ENCODE data around the gene SIRPG.
A peak's percentile ranks its signal among the peaks of the same experiment; 100 is the strongest.
"Not testable (repeated sequence)": the region's sequence is repeated elsewhere in the genome, so short reads cannot be mapped to it uniquely, and the experiment has no call there.

The SIRPG gene

DNA sequence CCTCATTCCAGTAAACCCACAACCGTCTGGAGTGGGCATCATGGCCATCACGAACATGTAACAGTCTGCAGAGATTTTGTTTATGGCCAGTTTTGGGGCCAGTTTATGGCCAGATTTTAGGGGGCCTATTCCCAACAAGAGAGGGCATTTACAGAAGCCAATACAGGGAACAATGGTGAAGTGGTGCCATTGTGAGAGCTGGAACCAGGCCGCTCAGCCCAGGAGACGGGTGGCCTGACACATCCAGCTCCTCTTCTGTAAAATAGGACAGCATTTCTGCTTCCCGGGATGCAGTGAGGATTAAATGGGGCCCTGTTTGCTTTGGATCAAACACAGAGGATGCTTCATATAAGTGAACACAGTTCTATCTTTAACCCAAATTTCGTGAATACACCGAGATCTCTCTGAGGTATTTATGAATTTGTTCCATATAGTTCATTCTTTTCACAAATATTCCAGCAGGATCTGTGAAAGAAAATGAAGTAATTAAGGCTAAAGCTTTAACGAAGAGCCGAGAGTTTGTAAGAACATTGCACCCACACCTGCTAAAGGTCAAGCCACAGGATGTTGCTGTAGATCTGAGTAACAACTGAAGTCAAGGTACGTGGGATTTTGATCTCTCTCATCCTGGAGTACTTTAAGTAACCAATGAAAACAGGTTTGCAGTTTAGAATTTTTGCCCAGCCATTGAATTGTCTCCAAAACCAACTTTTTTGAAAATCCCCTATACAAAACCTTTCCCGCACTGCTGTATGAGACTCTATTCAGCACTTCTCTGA, 14.5 kb upstream of the SIRPG start:
- DNase-seq (ENCODE audit: low read depth), result no peak

DNA sequence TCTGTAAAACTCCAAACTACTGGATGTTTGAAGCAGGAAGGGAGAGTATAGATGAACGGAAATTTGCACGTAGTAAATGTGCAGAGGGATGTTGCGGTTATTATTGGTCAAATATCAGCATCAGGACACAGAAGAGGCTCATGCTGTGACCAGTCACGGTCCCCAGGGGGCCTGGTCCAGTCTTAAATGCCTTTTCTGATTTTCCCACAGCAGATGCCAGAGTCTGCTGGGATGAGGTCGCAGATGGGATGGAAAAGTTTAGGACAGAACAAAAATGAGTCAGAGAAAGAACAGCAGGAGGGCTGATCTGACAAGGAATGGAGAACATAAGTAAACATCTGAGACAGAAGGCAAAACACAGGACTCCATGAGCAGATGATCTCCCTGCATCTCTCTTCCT, 11.7 kb upstream of the SIRPG start:
- no peak for DNase-seq (ENCODE audit: low read depth)

DNA sequence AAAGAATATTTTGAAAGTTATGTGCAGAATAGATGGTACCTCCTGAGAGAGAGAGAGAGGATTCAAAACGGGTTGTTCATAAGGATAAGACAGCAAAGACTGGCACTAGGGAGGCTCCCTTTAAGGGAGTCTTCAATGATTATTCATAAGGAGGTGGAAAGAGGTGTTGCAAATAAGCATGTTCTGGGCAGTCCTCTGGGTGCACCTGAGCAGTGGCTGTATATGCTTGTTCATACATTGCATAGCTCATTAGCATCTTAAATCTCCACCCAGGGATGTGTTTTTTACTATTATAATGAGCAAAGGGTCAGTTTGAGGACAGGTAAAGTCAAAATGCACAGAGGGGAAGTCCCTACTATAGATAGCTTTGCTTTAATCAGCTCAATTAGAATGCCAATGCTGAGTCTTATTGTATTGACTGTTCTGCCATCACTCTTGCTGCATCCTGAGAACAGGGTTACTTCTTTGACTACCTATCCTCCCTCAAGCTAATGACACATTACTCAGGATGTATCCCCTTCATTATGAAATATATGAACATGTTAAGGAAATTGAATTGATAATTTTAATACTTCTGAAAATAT, 10.0 kb upstream of the SIRPG start:
- DNase-seq (ENCODE audit: low read depth), result no peak

DNA sequence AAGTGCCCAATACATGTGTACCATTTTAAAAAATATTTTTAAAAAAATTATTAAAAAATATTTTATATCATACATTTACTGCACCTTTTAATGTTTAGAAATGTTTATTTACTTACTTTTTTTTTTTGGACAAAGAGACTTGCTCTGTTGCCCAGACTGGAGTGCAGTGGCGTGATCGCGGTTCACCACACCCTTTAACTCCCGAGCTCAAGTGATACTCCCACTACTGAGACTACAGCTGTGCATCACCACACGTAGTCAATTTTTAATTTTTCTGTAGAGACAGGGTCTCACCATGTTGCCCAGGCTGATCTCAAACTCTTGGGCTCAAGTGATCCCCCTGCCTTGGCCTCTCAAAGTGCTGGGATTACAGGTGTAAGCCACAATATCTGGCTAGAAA, 9.2 kb upstream of the SIRPG start:
- no peak for DNase-seq (ENCODE audit: low read depth)

DNA sequence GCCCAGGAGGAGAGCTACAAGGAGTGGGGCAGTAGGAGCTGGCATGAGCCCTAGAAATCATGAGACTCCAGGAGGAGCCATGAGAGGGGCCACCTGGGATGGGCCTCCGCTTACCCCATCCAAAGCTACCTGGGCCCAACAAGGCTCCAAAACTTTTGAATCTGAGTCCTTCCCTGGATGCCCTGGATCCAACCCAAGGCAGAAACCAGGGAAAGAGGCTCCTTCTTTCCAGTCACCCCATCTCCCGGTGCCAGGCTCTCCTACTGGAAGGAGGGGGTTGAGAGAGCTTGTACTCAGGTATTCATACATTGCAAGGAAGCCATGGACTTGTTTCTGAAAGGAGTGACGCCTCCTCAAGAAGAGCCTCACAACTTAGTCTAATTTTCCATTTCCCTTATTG, 7.8 kb upstream of the SIRPG start:
- no peak for DNase-seq (ENCODE audit: low read depth)

DNA sequence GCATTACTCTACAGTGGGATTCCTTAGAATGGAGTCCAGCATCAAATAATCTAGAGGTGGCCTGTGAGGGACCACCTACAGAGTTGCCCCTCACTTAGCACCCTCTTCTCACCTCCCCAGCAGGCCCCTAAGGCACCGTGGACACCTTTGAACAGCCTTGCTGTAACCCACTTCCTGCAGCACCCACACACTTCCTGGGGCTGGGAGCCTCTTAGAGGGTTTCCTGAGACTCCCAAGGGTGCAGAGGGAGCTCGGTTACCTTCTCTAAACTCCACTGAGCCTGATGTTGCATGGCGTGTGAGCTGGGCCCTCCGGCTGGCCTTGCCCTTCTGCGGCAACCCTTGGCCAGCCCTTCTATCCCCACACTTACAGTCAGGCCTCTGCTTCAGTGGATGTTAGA, 7.3 kb upstream of the SIRPG start:
- DNase-seq (ENCODE audit: low read depth), result peak; percentile 26

DNA sequence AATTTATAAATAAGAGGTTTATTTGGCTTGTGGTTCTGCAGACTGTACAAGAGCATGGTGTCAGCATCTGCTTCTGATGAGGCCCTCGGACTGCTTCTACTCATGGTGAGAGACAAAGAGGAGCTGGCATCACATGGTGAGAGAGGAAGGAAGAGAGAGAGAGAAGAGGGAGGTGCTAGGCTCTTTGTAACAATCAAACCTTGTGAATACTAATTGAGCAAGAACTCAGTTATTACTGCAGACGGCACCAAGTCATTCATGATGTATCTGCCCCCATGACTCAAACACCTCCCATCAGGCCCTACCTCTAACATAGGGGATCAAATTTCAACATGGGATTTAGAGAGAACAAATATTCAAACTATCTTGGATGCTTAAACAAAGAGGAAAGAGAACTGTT, 6.3 kb upstream of the SIRPG start:
- DNase-seq (ENCODE audit: low read depth), result no peak

DNA sequence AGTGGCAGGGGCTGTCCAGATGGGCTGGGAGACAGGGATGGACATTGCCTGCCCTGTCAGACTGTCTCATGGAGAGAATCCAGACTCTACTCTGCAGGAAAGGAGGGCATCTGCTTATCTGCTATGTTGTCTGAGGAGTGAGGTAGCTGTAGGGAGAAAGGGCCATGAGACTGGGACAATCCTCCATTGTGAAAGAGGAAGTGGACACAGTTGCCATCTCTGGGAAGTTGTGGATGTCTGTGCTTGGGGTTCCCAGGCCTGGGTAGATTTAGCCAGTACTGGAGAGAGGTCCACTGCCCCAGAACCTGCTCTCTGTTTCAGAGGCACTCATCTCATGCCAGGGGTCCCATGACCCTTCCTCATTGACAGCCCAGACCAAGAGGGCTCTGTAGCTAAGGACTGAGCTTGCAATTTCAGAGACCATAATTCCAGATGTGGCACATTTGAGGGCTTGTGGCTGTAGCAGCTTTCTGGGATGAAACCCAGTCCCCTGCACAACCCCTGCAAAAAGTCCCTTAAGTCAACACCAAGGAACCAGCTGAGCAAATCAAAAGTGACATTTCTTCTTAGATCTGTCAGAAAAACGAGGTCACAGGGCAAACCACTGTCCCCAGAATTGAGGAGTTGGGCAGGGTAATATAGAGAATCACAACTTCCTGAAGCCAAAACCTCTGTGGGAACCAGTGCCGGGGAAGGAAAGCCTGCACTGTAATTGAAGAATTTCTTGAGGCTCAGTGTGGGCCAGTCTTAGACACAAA, 4.1 kb upstream of the SIRPG start:
- no peak for DNase-seq (ENCODE audit: low read depth)

DNA sequence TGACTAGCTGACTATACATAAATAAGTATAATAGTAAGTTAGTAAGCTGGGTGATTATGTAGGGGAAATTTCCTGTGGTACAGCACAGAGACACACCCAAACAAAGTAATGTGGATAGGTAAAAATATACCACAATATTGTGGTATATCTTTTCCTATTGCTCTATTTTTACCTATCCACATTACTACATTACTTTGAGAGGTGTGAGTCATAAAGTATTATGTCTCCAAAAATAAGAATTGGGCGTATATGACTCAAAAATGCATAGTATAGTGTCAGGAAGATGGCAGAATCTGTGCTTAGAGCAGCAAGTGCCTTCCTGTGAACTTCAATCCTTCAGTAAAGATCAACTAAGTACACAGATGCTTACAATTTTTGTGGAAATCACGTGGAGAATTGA, 2.7 kb upstream of the SIRPG start:
- no peak for DNase-seq (ENCODE audit: low read depth)

DNA sequence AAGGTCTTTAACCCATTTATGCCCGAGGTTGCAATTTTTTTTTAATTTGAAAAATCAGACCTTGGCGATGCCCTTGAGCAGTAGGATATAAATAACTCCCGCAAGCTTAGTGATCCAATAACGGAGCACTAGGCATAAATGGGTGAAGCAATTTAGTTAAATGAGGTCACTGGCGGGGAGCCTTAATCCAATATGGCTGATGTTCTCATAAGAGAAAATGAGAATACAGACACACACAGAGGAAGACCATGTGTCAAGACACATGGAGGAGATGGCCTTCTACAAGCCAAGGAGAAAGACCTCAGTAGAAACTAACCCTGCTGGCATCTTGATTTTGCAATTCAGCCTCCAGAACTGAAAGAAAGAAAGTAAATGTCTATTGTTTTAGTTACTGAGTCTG, 735 bp downstream of the SIRPG start:
- no peak for DNase-seq (ENCODE audit: low read depth)

DNA sequence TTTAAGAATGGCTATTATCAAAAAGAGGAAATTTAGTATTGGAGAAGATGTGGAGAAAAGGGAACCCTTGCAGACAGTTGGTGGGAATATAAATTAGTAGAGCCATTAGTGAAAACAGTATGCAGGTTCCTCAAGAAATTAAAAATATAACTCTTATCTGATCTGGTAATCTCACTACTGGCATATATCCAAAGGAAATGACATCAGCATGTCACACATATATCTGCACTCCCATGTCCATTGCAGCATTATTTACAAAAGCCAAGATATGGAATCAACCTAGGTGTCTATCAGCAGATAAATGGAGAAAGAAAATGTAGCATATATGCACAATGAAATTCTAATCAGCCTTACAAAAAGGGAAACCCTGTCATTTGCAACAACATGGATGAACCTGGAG, 2.6 kb downstream of the SIRPG start:
- DNase-seq (ENCODE audit: low read depth), result no peak

DNA sequence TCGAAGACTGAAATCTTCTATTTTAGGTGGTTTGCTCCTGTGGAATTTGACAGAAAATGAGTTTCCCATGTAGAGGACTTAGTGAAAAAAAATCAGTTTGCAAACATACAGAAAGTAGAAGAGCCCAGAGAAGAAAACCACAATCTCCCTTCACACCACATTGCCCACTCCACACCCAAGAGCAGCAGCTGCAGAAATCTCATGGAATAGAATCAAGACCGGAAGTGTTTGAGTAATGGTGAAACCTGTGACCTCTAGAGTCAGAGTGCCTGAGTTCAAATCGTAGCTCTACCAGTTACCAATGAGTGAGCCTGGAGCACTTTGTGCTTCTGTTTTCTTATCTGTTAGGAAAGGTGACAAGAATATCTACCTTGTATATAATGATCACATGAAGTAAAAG, 4.6 kb downstream of the SIRPG start:
- DNase-seq (ENCODE audit: low read depth), result no peak

DNA sequence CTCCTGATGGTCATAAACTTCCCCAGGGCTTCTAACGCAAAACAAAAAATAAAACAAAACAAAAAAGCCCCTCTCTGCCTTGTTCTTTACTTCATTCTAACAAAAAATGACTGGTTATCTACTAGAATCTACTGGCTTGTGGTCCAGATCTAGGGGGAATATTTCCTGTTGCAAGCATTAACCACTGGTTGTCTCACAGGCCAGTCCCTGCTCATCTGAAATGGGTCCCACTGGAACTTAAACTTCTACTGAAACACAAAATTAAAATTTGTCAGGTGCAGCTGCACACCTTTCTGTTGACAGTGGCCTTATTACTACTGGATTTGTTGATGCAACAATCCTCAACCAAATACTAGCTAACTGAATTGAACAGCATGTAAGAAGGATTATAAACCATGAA, 5.5 kb downstream of the SIRPG start:
- no peak for DNase-seq (ENCODE audit: low read depth)

DNA sequence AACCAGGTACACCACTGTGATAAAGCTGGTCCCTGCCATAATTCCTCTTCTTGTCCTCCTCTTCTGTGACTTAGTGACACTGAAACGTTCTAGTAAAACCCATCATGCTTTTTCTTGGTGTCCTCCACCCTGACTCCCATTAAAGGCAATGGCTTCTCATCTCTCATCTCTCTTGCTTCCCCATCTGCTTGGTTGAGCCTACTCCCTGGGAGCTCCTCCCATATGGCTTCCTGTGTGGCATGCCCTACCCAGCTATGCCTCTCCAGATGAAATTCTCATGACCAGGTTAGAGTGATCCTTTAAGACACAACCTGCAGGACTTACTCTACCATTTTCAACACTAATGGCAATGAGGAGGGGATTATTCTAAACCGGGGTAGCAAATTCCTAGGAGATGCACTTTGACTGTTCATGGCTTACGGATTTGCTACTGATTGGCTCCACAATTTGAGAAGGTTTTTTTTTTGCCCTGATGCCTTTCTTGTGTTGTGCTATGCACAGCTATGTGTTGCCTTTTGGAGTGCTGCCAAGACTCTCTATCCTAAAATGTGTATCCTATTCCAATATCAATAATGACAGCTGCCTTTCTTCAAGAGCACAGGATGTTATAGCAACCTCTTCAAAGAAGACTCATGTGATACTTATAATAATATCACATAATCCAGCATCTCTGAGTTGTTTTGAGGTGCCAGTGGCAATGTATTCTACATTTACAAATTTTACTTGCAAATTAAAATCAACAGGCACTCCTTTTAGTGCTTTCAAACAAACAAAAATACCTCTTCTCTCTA, 6.1 kb downstream of the SIRPG start:
- DNase-seq (ENCODE audit: low read depth), result no peak

DNA sequence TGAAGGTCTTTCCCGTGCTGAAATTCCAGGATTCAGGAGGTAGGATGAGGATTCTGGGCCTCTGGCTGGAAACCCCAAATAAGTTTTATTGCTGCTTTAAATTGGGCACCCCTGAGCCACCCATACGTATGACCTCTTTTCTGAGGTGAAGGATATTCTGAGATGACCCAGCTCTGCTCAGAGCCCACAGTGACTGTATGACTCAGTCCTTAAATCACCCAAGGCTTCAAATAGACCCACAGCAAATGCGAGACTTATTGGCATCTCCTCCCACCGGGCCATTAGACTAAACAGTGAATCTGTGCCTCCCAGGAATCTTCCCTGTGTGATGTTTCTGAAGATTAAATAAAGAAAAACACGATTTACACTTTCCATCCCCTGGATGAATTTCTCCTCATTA, 9.5 kb downstream of the SIRPG start:
- no peak for DNase-seq (ENCODE audit: low read depth)

DNA sequence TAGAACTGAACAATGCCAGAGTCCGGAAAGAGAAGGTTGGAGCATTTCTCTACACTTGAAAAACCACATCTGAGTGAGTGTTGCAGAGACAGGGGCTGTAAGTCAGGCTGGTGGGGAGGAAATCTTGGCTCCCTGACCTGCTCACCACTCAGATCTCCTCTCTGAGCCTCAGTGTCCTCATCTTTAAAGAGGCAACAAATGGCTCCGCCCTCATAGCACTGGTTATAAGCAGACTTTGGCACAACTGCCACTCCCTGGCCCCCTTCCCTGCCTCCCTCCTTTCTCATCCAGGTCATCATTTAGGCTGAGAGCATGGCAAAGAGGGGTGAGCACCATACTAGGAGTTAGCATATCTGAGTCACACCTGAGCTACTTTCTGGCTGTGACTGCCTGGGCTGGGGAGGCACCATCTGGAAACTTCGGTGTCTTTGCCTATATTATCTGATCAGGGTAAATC, 10.6 kb downstream of the SIRPG start:
- no peak for DNase-seq (ENCODE audit: low read depth)

DNA sequence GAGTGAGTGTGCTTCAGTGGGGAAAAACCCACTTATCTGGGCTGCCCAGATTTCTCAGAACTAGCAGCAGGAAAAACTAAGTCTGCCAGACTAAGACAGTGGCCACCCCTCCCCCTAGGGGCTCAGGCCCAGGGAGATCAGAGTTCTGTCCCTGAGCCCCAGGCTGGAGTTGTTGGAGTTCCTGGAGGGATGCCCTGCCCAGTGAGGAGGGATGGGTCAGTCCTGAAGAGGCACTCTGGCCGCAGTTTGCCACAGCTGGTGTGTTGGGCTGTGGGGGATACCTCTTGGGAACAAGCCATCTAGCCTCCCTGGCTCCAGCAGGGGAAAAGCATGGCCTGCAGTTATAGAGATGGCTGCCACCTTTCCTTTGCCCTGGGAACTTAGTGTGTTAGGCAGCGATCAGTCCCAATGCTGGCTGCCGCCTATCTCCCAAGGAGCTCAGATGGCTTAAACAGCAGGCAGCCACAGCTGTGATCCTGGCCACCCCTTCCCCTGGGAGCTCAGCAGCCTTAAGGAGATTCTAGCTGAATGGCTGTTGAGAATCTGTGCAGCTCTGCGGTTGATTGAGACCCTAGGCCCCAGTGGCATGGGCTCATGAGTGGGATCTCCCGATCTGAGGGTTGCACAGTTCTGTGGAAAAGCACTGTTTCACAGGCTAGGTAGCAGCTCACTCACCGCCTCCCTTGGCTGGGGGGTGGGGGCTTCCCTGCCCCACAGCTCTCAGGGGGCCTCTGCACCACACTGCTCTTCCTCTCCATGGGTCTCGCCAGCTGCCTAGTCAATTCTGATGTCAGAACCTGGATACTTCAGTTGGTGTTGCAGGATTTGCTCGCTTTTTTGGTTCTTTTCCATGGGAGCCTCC, 13.2 kb downstream of the SIRPG start:
- DNase-seq (ENCODE audit: low read depth), result no peak

DNA sequence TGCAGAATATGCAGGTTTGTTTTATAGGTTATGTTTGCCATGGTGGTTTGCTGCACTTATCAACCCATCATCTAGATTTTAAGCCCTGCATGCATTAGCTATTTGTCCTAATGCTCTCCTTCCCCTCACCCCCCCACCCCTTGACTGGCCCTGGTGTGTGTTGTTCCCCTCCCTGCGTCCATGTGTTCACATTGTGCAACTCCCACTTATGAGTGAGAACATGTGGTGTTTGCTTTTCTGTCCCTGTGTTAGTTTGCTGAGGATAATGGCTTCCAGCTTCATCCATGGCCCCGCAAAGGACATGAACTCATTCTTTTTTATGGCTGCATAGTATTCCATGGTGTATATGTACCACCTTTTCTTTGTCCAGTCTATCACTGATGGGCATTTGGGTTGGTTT, 18.9 kb downstream of the SIRPG start:
- DNase-seq (ENCODE audit: low read depth), result not testable (repeated sequence)

DNA sequence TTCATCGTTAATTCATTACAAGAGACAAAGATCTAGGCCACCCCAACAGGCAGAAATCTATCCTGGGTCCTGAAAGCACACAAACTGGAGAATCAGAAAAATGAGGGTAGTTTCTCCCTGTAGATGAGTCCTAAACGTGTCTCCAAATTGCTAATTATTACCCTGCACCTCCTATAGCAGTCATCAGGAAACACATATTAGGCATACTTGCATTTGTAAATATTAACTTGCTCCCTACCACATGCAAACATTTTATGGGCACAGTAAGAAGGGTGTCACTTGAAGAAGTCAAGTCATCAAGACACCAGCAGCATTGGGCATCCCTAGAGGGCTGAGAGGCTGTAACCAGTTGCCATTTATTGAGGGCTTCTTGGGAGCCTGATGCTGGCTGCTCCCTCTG, 19.8 kb downstream of the SIRPG start:
- no peak for DNase-seq (ENCODE audit: low read depth)

DNA sequence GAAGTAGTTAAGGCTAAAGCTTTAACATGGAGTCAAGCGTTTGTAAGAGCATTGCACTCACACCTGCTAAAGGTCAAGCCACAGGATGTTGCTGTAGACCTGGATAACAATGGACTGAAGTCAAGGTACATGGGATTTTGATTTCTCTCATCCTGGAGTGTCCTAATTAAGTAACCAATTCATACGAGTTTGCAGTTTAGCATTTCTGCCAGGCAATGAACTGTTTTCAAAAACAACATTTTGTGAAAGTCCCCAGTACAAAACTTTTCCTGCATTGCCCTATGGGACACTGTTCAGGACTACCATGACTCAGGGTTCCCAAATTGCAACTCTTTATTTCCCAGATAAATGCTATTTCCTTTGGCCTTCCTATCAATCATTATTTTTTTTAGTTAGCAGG, 20.4 kb downstream of the SIRPG start:
- no peak for DNase-seq (ENCODE audit: low read depth)

DNA sequence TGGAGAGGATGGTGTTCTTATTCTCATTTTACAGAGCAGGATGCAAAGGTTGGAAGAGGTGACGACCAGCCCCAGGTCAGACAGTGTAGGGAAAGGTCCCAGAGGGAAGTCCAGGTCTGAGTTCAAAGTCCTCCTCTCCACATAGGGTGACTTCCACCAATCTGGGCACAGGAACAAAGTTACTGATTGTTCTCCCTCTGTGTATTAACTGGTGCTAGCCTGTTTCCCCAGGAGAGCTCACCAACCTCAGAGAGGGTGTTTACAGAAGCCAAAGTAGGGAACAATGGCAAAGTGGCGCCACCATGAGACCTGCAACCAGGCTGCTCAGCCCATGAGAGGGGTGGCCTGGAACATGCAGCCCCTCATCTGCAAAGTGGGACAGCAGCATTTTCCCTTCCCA, 21.0 kb downstream of the SIRPG start:
- no peak for DNase-seq (ENCODE audit: low read depth)
